ENCODE data around the gene ZNF438.
"Not testable (repeated sequence)": the region's sequence is repeated elsewhere in the genome, so short reads cannot be mapped to it uniquely, and the experiment has no call there.

The ZNF438 gene

GRCh38 chr10:31031558-31032257 is at the start of gene ZNF438:
ZNF438 (minus strand) TSS chr10:31031865; CDS start chr10:30877034, 154,831 bp downstream.
- DNase-seq (ENCODE audit: low spot score): peak; percentile 98

DNA sequence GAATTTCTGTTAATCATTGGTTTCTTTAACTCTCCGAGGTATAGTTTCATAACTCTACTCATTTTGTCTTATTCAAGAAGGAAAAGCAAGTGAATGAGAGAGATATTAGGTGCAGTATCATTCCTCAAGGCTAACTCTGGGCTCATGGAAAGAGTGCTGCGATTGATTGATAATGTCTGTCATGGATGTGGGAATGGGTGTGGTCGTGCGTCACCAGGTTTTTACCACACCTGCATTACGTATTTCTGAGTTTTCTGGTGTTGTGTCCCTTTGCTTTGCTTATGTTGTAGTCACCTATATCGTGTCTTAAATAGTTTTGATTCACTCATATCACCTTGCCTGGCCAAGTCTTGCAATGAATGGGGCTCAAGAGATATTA is 44.9 kb upstream of the ZNF438 start:
- DNase-seq (ENCODE audit: low spot score): no peak

GRCh38 chr10:31075881-31076609 is 44.4 kb upstream of the ZNF438 start:
- DNase-seq (ENCODE audit: low spot score): no peak

DNA sequence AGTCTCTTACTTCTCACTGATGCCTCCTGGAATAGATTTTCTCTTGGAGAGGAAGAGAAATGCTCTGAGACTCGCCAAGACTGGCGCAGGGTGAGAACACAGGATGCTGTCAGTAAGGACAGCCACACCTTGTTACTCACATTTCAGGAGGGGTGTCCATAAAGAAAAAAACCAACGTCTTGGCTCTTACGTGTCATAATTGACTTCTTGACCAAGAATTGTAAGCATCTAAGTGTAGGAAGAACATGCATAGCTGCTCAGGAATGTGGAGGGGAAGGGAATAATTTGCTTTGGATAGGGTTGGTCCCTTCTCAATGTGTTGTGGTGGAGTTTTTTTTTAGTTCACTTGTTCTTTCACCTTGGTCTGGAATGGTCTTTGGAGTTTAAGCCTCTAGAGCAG is 43.8 kb upstream of the ZNF438 start:
- DNase-seq (ENCODE audit: low spot score): peak; percentile 49

GRCh38 chr10:31074722-31075086 is 43.0 kb upstream of the ZNF438 start:
- DNase-seq (ENCODE audit: low spot score): no peak

DNA sequence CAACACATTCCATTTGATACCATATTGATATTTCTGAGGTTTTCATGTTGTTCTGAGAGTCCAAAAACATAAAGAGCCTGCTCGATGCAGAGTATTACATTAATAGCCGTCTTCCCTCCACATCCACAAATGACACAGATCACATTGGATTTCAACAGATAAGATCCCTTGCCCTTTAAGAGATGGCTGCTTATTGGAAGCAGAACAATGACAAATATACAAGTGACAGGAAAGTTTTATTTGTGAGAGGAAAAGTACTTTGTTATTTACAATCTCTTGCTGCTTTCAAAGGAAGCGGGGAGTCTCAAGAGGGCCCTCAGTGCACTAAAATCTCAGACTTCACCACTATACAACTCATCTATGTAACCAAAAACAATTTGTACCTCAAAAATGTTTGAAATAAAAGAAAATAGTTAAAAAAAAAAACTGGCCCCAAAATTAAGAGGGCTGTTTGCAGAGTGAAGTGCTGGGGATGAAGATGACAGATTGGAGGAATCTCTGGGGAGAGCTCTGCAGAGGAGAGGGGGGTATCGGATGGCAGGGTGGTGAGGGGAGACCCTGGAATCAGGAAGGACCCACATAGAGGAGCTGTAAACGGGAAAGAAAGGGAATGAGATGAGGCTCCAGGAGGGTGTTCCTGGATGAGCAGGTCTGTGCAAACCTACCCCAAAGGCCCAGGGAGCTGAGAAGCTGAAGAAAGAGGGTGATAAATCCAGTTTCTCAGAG is 42.5 kb upstream of the ZNF438 start:
- no peak for DNase-seq (ENCODE audit: low spot score)

GRCh38 chr10:31073211-31073610 is 41.5 kb upstream of the ZNF438 start:
- no peak for DNase-seq (ENCODE audit: low spot score)

DNA sequence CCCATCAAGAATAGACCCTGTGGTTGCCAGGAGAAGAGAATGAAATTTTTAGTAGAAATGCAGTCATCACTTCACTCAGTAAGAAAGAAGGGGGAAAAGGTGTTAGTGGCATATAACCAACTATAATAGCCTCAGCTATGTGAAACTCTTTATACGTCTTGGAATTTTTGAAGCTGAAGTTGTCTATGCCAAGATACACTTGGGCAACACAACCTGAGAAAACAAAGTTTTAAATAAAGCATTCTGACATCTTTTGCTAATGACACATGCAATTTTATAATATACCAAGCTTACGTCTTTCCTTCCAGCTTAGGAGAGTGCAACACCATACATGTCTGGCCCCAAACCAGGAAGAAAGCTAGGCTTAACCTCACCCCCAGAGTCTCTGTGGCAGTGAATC is 40.8 kb upstream of the ZNF438 start:
- DNase-seq (ENCODE audit: low spot score): no peak

DNA sequence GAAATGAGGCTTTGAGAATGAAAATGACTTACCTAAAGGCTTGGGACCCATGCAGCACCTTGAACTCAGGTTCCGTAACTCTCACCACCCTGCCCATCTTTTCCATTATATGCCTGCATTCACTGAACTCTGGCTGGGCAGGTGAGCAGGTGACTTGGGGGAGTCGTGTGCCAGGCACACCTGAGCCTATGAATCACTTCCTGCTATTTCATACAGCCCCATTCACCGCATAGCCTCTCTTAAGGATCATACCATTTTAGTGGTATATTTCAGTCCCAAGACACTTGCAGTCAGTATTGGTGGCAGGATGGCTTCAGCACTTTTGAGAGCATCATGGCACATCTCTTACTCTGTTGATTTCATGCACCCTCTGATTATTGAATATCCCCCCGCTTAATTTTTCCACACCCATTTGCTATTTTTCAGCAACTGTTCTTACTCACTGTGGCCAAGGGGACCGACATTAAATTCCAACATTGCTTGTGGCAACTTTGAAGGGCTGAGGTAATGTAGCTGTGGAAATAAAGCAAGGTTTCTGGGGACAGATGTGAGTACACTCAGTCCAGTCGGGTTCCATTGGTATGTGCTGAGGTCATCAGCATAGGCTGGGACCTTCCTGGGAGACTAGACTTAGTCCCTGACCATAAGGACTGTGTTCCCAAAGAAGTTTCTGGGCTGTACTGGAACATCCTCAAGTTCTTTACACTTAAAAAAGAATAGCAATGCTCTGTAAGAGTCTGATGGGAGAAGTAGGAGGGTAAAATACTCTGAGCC is 39.8 kb upstream of the ZNF438 start:
- no peak for DNase-seq (ENCODE audit: low spot score)

DNA sequence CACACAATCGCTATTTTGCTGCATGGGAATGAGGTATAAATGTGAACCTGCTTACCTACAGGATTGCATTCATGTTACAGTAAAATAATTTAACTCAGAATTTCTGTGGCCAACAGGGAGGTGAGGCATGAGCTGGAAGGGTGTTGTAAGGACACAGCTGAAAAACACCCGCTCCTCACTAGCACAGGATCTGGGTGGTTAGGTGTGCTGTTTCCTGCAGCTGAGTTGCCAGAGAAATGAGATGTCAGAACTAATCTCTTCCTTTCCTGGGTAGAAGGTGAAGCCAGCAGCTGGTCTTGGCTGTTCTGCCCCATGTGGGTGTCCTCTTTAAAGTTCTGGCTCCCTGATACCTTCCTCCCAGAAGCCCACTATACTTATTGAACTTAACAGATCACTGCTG is 39.0 kb upstream of the ZNF438 start:
- DNase-seq (ENCODE audit: low spot score): no peak

- DNase-seq (ENCODE audit: low spot score): no peak
Observed at GRCh38 chr10:31070025-31070424, 38.4 kb upstream of the ZNF438 start.

DNA sequence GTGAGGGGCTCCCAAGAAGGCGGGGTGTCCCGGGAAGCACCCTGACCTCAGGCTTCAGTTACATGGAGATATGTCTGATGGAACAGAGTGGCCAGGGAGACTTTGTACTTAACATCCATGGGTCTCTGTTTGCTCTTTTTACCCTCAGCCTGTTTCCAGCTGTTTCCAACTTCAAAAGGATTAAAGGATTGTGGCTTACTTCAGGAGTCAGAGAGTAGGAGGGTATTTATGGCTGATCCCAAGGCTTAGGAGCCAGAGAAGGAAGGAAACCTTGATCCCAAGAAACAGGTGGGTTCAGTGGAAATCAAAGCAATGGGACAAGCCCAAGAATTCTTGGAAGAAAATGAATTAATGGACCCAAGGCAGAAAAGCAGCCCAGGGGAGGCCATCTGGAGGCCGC is 37.7 kb upstream of the ZNF438 start:
- DNase-seq (ENCODE audit: low spot score): no peak

DNA sequence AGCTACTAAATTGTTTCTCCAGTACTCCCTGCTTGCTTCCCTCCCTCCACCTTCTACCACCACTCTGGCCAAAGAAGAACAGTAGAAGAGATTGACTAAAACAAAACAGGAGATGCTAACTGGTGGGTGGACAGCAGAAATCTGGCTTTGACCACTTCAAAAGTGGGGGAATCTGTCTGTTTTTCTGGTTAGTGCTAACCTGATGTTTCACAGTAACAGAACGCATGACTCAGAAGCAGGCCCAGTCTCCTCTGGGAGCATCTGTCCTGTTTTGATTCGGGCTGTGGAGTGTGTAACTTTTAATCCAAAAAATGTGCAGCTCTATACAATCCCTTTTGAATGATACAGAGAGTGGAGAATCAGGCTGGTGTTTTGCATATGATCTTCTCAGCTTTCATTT is 32.7 kb upstream of the ZNF438 start:
- no peak for DNase-seq (ENCODE audit: low spot score)

DNA sequence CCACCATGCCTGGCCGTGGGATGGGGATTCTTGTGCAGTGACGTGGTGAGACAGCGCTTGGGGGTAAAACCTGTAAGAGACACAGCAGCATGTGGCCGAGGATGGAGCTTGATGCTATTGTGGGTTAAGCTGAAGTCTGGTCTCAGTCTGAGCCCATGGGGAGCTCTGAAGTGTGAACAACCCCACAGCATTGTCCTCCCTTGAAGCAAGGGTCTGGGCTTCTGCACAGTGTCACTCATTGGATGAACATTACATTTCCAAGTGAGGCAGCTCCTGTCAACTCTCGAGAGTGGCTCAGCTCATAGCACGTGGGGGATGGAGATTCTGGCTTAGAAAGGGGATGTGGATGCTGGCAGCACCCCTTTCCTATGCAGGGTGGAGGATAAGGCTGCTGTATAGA is 32.2 kb upstream of the ZNF438 start:
- no peak for DNase-seq (ENCODE audit: low spot score)

DNA sequence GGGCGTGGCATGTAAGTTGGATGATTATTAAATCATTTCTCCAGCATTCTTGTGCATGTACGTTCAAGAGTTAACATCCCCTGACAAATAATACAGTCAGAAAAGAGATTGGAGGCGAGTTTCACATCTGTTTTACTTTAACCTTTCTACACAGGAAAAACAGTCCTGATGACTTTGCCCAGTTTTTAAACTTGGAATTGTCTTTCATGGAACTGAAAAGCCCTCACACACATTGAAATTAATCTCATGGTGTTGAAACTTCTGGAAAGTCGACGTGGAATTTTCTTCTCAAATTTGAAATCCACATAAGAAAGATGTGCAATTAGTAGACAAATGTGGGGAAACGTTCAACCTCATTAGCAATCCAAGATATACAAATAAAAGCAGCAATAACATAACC is 31.2 kb upstream of the ZNF438 start:
- no peak for DNase-seq (ENCODE audit: low spot score)

DNA sequence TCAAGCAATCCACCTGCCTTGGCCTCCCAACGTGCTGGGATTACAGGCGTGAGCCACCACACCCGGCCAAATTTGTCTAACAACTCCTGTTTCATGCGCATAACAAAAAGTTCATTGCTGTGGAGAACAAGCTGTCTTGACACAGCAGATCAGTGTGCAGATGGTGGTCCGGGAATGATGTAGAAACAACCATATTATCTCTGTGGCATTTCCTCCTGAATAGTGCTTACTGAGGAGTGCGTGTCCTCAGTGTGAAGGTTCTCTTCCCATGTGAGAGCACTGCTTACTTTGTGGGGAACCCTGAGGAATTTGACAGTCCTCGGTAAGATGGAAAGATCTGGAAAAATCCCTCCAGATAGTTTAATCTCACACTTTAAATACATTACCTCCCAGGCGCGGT is 30.3 kb upstream of the ZNF438 start:
- DNase-seq (ENCODE audit: low spot score): no peak

DNA sequence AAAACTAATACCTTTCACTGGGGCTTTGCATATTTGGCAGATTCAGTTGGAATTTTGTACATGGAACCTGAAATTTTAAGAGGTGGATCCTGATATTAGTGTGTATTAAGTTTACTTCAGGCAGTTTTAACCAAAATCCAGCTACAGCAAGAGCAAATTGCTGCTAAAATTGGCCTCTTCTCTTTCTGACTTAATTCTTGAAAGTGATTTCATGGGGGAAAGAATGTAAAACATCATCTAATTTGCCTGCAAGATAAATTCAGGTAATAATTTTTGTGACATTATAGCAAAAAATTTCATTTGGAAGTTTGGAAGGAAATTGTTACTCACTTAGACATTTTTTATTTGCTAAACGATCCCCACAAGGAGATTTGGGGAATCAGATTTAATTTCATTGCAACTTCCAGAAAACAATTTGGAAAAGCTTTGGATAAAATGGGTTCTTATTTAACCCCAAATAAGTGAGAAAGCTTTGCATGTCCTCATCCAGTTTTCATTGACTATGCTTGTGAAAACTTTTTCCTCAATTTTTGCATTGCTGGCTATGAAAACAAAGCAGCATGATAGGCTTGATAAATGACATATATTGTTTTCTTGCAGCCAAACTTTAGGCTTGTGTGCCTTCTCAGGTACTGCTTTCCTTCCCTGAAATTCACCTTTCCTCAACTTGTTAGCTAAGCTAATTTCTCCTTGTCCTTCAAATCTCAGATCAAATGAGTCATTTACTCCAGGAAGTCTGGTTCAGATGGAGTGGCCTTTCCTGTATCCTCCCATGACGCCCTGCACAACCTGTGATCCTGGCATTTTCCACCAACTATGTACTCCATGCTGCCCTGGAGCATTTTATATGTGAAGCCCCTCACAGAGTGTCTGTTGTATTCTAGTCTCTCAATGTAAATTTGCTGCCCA is 27.4 kb upstream of the ZNF438 start:
- DNase-seq (ENCODE audit: low spot score): no peak

- not testable (repeated sequence) for DNase-seq (ENCODE audit: low spot score)
Observed at GRCh38 chr10:31056678-31057077, 25.0 kb upstream of the ZNF438 start.

- DNase-seq (ENCODE audit: low spot score): no peak
Observed at GRCh38 chr10:31055573-31056251, 24.0 kb upstream of the ZNF438 start.

- no peak for DNase-seq (ENCODE audit: low spot score)
Observed at GRCh38 chr10:31051703-31052102, 20.0 kb upstream of the ZNF438 start.

GRCh38 chr10:31042670-31043069 is 11.0 kb upstream of the ZNF438 start:
- no peak for DNase-seq (ENCODE audit: low spot score)
